ENCODE data around the gene TRHDE.
A peak's percentile ranks its signal among the peaks of the same experiment; 100 is the strongest.

GRCh38 chr12:72282721-72283120 lies 10.6 kb downstream of the TRHDE start:
- peak; percentile 57 to 84 for TF ChIP-seq CTCF (conservative IDR thresholded peaks at IDR 0.05 in 1 of 2, IDR thresholded peaks at IDR 0.05 in 1 of 2; ENCODE audit: low read depth in 1 of 2, low read length in 2 of 2)
- TF ChIP-seq EZH2 (IDR thresholded peaks at IDR 0.05; ENCODE audit: low read length, missing control alignments) = no peak

Measured in fibroblast of lung (primary cell).